CD8-positive, alpha-beta memory T cell (primary cell): ENCODE data around the gene SMC3. TPM values are rescaled to one million over a fixed set of nuclear protein-coding genes. Genes with fewer than 3 reads are reported as not detected.
"Not testable (repeated sequence)": the region's sequence is repeated elsewhere in the genome, so short reads cannot be mapped to it uniquely, and the experiment has no call there.

Source experiments
- CTCF ChIA-PET: fragments of 350-600 bp; sonication (Branson Sonifier 250); formaldehyde crosslinking; loops from one replicate; lab custom pipeline; 2021; ENCODE audit warnings: antibody characterized with exemption; lab: Charles Lee
- POLR2A ChIA-PET: fragments of 350-600 bp; sonication (Branson Sonifier 250); formaldehyde crosslinking; loops from one replicate; lab custom pipeline; 2021; ENCODE audit warnings: antibody characterized with exemption; lab: Charles Lee
- DNase-seq, 5 donors: peaks; one replicate each; pipeline versions ENCODE4 v3.0.0 to v3.0.0-alpha.2; 2020 to 2022; ENCODE audit warnings: mixed read lengths in 1 of 5
- H3K27ac ChIP-seq: one replicate; pipeline ENCODE4 v1.7.0; 2013; ENCODE audit warnings: low read depth, mild to moderate bottlenecking, low read length, moderate library complexity
- H3K27me3 ChIP-seq: 2 replicates; pipeline ENCODE4 v1.7.0; 2013; ENCODE audit warnings: low read length, mild to moderate bottlenecking; ENCODE audit not compliant: insufficient read depth, poor library complexity, severe bottlenecking
- H3K36me3 ChIP-seq: 2 replicates; pipeline ENCODE4 v1.7.0; 2013; ENCODE audit warnings: mild to moderate bottlenecking, low read length, moderate library complexity; ENCODE audit not compliant: insufficient read depth
- H3K4me1 ChIP-seq: 2 replicates; pipeline ENCODE4 v1.7.0; 2013; ENCODE audit warnings: mild to moderate bottlenecking, low read length, moderate library complexity; ENCODE audit not compliant: insufficient read depth
- H3K4me3 ChIP-seq: 2 replicates; pipeline ENCODE4 v1.7.0; 2013; ENCODE audit warnings: mild to moderate bottlenecking, low read length
- H3K9me3 ChIP-seq: 2 replicates; pipeline ENCODE4 v1.7.0; 2013; ENCODE audit warnings: mild to moderate bottlenecking, low read length
- H3K27ac Mint-ChIP-seq, 8 donors: one replicate each; pipeline ENCODE4 v1.8.0; 2020 to 2021; ENCODE audit warnings: mixed read lengths in 8 of 8, mild to moderate bottlenecking in 6 of 8, inconsistent platforms in 3 of 8, moderate library complexity in 3 of 8
- H3K27me3 Mint-ChIP-seq, 2 donors: one replicate each; pipeline ENCODE4 v1.8.0; 2020 to 2021; ENCODE audit warnings: mixed read lengths in 2 of 2, mild to moderate bottlenecking in 1 of 2, moderate library complexity in 1 of 2
- H3K36me3 Mint-ChIP-seq, 3 donors: one replicate each; pipeline ENCODE4 v1.8.0; 2020 to 2021; ENCODE audit warnings: mixed read lengths in 3 of 3, inconsistent platforms in 1 of 3, mild to moderate bottlenecking in 1 of 3
- H3K4me1 Mint-ChIP-seq, 3 donors: one replicate each; pipeline ENCODE4 v1.8.0; 2020 to 2021; ENCODE audit warnings: mixed read lengths in 3 of 3, inconsistent platforms in 1 of 3, mild to moderate bottlenecking in 1 of 3
- H3K4me3 Mint-ChIP-seq, 7 donors: one replicate each; pipeline ENCODE4 v1.8.0; 2020 to 2021; ENCODE audit warnings: mixed read lengths in 7 of 7, mild to moderate bottlenecking in 6 of 7, moderate library complexity in 4 of 7, inconsistent platforms in 2 of 7
- H3K9me3 Mint-ChIP-seq, 5 donors: one replicate each; pipeline ENCODE4 v1.8.0; 2020 to 2022; ENCODE audit warnings: mixed read lengths in 5 of 5, mild to moderate bottlenecking in 3 of 5, moderate library complexity in 2 of 5, inconsistent platforms in 1 of 5
- polyA plus RNA-seq: library from polyadenylated mRNA; unstranded; fragments of 300-500 nt; fragmentation: Illumina TruSeq; gene quantifications from one replicate; pipeline ENCODE4 v1.2.3, GENCODE V29; 2021
- total RNA-seq, 2 experiments: library from RNA; stranded (reverse); gene quantifications; one replicate each; pipeline ENCODE4 v1.2.3, GENCODE V29; 2021

The SMC3 gene
- total and polyA plus RNA-seq, 3 experiments from 2014 or later: 77.7 to 102 (median 77.9) TPM

DNA sequence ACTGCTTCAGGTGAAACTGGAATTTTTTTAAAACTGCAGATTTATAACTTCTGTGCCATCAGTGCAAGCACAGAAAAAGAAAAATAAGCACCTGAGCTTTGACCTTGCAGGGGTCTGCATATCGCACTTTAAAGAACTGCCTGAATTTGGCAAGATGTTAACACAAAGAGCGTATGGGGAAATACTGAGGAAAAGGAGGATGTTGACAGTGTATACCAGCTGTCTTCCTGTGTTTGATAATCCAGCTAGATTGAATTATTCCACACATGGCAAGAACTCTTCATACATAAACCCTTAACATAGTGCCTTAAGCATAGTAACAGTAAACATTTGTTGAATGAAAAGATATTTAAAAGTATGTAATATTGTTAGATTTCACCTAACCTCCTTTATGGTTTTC lies 30.0 kb downstream of the SMC3 start:
- POLR2A ChIA-PET: no interaction called here
- no peaks in the 10 kb centered on the region for H3K27me3 Mint-ChIP-seq
- no peaks in the 10 kb centered on the region for H3K9me3 Mint-ChIP-seq
- Histone ChIP-seq H3K36me3 (peaks cover 7% of the 10 kb centered on the region), H3K9me3 (no peaks in the 10 kb centered on the region), H3K4me1 (no peaks in the 10 kb centered on the region), H3K4me3 (no peak overlapping the region), H3K27ac (no peak overlapping the region), H3K27me3 (no peaks in the 10 kb centered on the region)
- CTCF ChIA-PET: no interaction called here
- no peak overlapping the region for H3K27ac Mint-ChIP-seq
- H3K4me3 Mint-ChIP-seq: no peak overlapping the region
- DNase-seq: no peak
- peaks cover 0 to 4% (median 0%) of the 10 kb centered on the region in 3 donors for H3K4me1 Mint-ChIP-seq
- H3K36me3 Mint-ChIP-seq: peaks cover 0 to 82% (median 22%) of the 10 kb centered on the region in 3 donors

DNA sequence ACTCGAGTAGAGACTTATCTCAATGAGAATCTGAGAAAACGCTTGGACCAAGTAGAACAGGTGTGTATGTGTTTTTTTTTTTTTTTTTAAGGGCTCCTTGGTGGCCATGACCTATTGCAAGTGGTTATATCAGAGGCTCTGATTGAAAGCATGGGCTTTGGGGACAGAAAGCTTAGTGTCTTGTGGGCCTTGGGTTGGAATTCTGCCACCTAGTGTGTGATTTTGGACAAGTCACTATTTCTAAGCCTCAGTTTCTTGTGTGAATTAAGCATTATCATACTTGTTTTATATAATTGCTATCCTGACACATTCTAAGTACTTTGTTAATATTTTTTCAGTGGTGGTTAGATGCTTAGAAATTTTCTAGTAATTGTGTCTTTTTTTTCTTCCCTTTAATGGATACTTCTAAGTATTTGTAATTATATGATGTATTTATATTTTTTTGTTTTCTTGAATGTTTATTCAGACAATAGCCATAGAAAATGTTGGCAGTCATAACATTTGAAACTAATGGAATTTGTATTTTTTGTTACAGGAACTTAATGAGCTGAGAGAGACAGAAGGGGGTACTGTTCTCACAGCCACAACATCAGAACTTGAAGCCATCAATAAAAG lies 33.1 kb downstream of the SMC3 start:
- peak in 2 of 5 donors; percentile 23 to 25 for DNase-seq
- Mint-ChIP-seq H3K4me3 (no peak overlapping the region), H3K36me3 (peaks cover 3 to 86% (median 23%) of the 10 kb centered on the region in 3 donors), H3K27me3 (no peaks in the 10 kb centered on the region), H3K9me3 (no peaks in the 10 kb centered on the region), H3K27ac (peak overlapping the region in 1 of 8 donors; percentile 74), H3K4me1 (peaks cover 0 to 4% (median 0%) of the 10 kb centered on the region in 3 donors)
- CTCF ChIA-PET: interaction anchor here (0.9 to 1.3 kb wide), 6 partner anchors 8 to 294 kb away, joined by 3 to 4 read pairs (median 3); no protein-coding TSS in a partner anchor
- Histone ChIP-seq H3K9me3 (no peaks in the 10 kb centered on the region), H3K27ac (no peak overlapping the region), H3K36me3 (peaks cover 8% of the 10 kb centered on the region), H3K27me3 (no peaks in the 10 kb centered on the region), H3K4me3 (no peak overlapping the region), H3K4me1 (no peaks in the 10 kb centered on the region)
- POLR2A ChIA-PET: interaction anchor here (0.5 kb wide), 1 partner anchor 295 kb away, joined by 3 read pairs; no protein-coding TSS in a partner anchor

DNA sequence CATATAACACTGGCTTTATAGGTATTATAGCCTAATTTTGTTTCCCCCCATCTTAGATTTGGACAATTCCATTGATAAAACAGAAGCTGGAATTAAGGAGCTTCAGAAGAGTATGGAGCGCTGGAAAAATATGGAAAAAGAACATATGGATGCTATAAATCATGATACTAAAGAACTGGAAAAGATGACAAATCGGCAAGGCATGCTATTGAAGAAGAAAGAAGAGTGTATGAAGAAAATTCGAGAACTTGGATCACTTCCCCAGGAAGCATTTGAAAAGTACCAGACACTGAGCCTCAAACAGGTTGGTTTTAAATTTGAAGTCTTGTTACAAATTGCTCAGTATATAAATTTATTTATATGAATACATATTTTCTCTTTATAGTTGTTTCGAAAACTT lies 34.1 kb downstream of the SMC3 start:
- H3K36me3 Mint-ChIP-seq: peaks cover 3 to 85% (median 21%) of the 10 kb centered on the region in 3 donors
- no peak for DNase-seq
- no peak overlapping the region for H3K4me3 ChIP-seq
- H3K27me3 ChIP-seq: no peaks in the 10 kb centered on the region
- H3K4me1 Mint-ChIP-seq: peaks cover 0 to 4% (median 0%) of the 10 kb centered on the region in 3 donors
- H3K4me1 ChIP-seq: no peaks in the 10 kb centered on the region
- ChIA-PET CTCF (interaction anchor here (1.0 kb wide), 1 partner anchor 9 kb away, joined by 3 read pairs; no protein-coding TSS in a partner anchor), POLR2A (no interaction called here)
- H3K27ac Mint-ChIP-seq: no peak overlapping the region
- no peaks in the 10 kb centered on the region for H3K9me3 Mint-ChIP-seq
- no peaks in the 10 kb centered on the region for H3K27me3 Mint-ChIP-seq
- H3K4me3 Mint-ChIP-seq: no peak overlapping the region
- H3K27ac ChIP-seq: no peak overlapping the region
- H3K36me3 ChIP-seq: peaks cover 8% of the 10 kb centered on the region
- H3K9me3 ChIP-seq: no peaks in the 10 kb centered on the region

DNA sequence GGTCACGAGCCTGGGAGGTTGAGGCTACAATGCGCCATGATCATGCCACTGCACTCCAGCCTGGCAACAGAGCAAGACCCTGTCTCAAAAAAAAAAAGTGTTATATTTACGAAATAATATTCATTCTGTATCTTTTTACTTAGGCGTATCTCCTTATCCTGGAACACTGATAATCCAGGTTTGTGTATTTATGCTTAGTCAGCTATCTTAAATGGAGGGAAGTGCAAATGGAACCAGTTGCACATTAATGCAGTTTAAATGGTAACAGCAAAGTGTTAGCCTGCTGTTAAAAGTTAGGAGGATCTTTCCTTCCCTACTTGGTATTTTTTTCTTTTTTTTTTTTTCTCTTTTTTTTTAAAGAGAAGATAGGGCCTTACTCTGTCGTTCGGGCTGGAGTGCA lies 40.6 kb downstream of the SMC3 start:
- ChIA-PET POLR2A (no interaction called here), CTCF (interaction anchor here (0.7 to 1.3 kb wide), 4 partner anchors 8 to 64 kb away, joined by 3 to 4 read pairs (median 3); no protein-coding TSS in a partner anchor)
- Mint-ChIP-seq H3K9me3 (no peaks in the 10 kb centered on the region), H3K36me3 (peaks cover 3 to 31% (median 10%) of the 10 kb centered on the region in 3 donors), H3K4me1 (peaks cover 0 to 18% (median 0%) of the 10 kb centered on the region in 3 donors), H3K4me3 (no peak overlapping the region), H3K27me3 (no peaks in the 10 kb centered on the region), H3K27ac (peak overlapping the region in 1 of 8 donors; percentile 29)
- no peaks in the 10 kb centered on the region for H3K9me3 ChIP-seq
- no peak for DNase-seq
- peaks cover 5% of the 10 kb centered on the region for H3K36me3 ChIP-seq
- H3K4me3 ChIP-seq: no peak overlapping the region
- no peaks in the 10 kb centered on the region for H3K27me3 ChIP-seq
- H3K4me1 ChIP-seq: no peaks in the 10 kb centered on the region
- H3K27ac ChIP-seq: no peak overlapping the region

DNA sequence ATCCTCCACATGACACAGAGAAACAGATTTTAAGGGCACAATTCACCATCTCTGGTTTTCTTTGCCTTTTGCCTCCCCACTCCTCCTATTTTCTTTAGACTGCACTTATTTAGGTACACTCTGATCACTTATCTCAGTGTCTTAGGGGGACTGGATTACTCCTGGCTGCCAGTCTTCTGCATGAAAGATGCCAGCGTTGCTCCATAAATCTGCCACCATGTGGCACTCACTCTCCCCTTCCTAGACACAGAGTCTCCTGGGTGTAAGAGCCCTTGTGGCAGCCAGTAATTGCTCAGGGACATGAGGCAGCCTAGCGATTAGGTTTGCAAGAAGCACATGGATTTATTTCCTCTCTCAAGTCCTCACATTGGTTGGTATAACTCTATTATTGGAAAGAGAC lies 42.1 kb downstream of the SMC3 start:
- Histone ChIP-seq H3K4me1 (no peaks in the 10 kb centered on the region), H3K27me3 (no peaks in the 10 kb centered on the region), H3K9me3 (no peaks in the 10 kb centered on the region), H3K27ac (no peak overlapping the region), H3K36me3 (no peaks in the 10 kb centered on the region), H3K4me3 (no peak overlapping the region)
- Mint-ChIP-seq H3K27ac (no peak overlapping the region), H3K4me1 (peaks cover 0 to 18% (median 0%) of the 10 kb centered on the region in 3 donors), H3K4me3 (no peak overlapping the region), H3K9me3 (no peaks in the 10 kb centered on the region), H3K27me3 (no peaks in the 10 kb centered on the region), H3K36me3 (peaks cover 0 to 21% (median 7%) of the 10 kb centered on the region in 3 donors)
- POLR2A ChIA-PET: no interaction called here
- DNase-seq: no peak
- CTCF ChIA-PET: no interaction called here

DNA sequence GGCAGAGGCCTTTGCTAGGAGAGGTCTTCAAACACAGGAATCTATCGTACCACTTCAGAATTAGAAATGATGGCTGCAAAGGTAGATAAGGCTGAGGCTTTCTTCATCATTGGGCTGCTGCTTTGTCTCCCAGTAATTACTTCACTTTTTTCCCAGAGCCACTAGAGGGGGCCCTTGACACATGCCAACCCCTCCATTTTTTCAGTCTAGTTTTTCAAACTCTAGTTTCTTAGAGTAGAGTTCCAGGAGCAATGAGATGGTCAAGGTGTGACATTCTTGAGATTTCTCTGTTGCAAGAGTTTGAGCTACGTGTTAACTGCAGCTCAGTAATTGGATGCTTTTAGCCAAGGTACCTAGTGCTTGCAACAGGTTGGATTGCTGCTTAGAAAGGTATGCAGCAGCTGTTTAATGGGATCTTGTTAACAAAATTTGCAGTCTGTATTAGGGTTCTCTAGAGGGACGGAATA lies 42.8 kb downstream of the SMC3 start:
- Mint-ChIP-seq H3K36me3 (peaks cover 0 to 13% (median 1%) of the 10 kb centered on the region in 3 donors), H3K4me3 (no peak overlapping the region), H3K27me3 (no peaks in the 10 kb centered on the region), H3K27ac (peak overlapping the region in 2 of 8 donors; percentile 60 to 71), H3K4me1 (peaks cover 0 to 18% (median 0%) of the 10 kb centered on the region in 3 donors), H3K9me3 (no peaks in the 10 kb centered on the region)
- Histone ChIP-seq H3K9me3 (no peaks in the 10 kb centered on the region), H3K4me1 (no peaks in the 10 kb centered on the region), H3K27ac (no peak overlapping the region), H3K36me3 (no peaks in the 10 kb centered on the region), H3K4me3 (no peak overlapping the region), H3K27me3 (no peaks in the 10 kb centered on the region)
- ChIA-PET POLR2A (no interaction called here), CTCF (interaction anchor here (0.9 to 2.1 kb wide), 9 partner anchors 8 to 1862 kb away, joined by 3 to 6 read pairs (median 3); no protein-coding TSS in a partner anchor)
- DNase-seq: peak; percentile 16 to 52 (median 45)

DNA sequence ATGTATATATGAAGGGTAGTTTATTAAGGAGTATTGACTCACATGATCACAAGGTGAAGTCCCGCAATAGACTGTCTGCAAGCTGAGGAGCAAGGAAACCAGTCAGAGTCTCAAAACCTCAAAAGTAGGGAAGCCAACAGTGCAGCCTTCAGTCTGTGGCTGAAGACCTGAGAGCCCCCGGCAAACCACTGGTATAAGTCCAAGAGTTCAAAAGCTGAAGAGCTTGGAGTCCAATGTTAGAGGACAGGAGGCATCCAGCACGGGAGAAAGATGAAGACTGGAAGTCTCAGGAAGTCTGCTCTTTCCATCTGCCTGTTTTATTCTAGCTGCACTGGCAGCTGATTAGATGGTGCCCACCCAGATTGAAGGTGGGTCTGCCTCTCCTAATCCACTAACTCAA lies 43.3 kb downstream of the SMC3 start:
- POLR2A ChIA-PET, H3K27ac ChIP-seq, H3K27me3 ChIP-seq, H3K9me3 ChIP-seq, H3K36me3 ChIP-seq, DNase-seq, H3K4me3 Mint-ChIP-seq, H3K9me3 Mint-ChIP-seq, H3K4me3 ChIP-seq, H3K36me3 Mint-ChIP-seq, H3K27me3 Mint-ChIP-seq, H3K4me1 ChIP-seq: not testable (repeated sequence)
- Mint-ChIP-seq H3K4me1 (peaks cover 0 to 18% (median 0%) of the 10 kb centered on the region in 3 donors), H3K27ac (peak overlapping the region in 1 of 8 donors; percentile 71)
- CTCF ChIA-PET: interaction anchor here (0.9 to 2.1 kb wide), 9 partner anchors 8 to 1861 kb away, joined by 3 to 6 read pairs (median 3); no protein-coding TSS in a partner anchor

DNA sequence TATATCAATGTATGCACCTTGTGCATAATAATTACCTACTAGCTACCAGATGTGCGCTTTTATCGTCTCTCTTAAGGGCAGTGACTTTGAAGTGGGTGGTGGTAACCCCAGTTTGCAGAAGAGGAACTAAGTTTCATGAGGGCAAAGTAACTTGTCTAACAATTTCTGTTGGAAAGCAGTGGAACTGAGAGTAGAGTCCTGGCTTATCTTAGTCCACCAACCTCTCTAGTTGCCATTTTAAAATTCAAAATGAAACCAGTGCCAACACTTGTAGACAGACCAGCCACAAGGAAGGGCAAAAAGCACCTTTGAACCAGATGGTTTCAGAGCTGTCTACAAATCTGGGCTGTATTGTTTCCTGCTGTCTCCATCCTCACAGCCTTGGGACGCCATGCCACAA lies 44.6 kb downstream of the SMC3 start:
- H3K27ac ChIP-seq: no peak overlapping the region
- H3K4me1 Mint-ChIP-seq: peaks cover 0 to 18% (median 0%) of the 10 kb centered on the region in 3 donors
- DNase-seq: no peak
- no peaks in the 10 kb centered on the region for H3K9me3 Mint-ChIP-seq
- no peaks in the 10 kb centered on the region for H3K27me3 ChIP-seq
- peaks cover 0 to 2% (median 0%) of the 10 kb centered on the region in 3 donors for H3K36me3 Mint-ChIP-seq
- H3K9me3 ChIP-seq: no peaks in the 10 kb centered on the region
- peak overlapping the region in 1 of 8 donors; percentile 50 for H3K27ac Mint-ChIP-seq
- H3K4me1 ChIP-seq: no peaks in the 10 kb centered on the region
- no peak overlapping the region for H3K4me3 ChIP-seq
- H3K27me3 Mint-ChIP-seq: no peaks in the 10 kb centered on the region
- peak overlapping the region in 1 of 7 donors; percentile 58 for H3K4me3 Mint-ChIP-seq
- ChIA-PET POLR2A (no interaction called here), CTCF (interaction anchor here (1.3 to 2.1 kb wide), 2 partner anchors 60 to 69 kb away, joined by 4 to 5 read pairs; no protein-coding TSS in a partner anchor)
- no peaks in the 10 kb centered on the region for H3K36me3 ChIP-seq
